NB4 (cell line): Measurements from ENCODE around the gene FILIP1L.

ENCODE experiments used
- POLR2A ChIP-seq: IDR thresholded peaks from 2 replicates; pipeline ENCODE4 v1.6.1; 2011; ENCODE audit warnings: mild to moderate bottlenecking; ENCODE audit not compliant: insufficient read length; ENCODE audit errors: extremely low read depth
- TF ChIP-seq, protein P1 (sequence below): IDR thresholded peaks from one replicate; pipeline ENCODE4 v1.5.1; 2012; ENCODE audit warnings: low read depth, low read length

DNA sequence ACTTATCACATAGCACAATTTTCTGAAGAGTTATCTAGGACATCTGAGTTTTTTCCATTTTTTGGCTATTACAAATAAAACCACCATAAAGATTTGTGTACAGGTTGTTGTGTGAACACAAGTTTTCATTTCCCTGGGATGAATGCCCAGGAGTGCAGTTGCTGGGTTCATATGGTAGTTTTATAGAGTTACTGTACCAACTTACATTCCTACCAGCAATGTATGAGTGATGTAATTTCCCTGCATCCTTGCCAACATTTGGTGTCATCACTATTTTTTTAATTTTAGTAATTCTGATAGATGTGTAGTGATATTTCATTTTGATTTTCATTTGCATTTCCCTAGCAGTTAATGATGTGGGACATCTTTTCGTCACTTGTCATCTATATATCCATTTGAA lies 20.5 kb downstream of the FILIP1L start:
- TF ChIP-seq, protein P1, sequence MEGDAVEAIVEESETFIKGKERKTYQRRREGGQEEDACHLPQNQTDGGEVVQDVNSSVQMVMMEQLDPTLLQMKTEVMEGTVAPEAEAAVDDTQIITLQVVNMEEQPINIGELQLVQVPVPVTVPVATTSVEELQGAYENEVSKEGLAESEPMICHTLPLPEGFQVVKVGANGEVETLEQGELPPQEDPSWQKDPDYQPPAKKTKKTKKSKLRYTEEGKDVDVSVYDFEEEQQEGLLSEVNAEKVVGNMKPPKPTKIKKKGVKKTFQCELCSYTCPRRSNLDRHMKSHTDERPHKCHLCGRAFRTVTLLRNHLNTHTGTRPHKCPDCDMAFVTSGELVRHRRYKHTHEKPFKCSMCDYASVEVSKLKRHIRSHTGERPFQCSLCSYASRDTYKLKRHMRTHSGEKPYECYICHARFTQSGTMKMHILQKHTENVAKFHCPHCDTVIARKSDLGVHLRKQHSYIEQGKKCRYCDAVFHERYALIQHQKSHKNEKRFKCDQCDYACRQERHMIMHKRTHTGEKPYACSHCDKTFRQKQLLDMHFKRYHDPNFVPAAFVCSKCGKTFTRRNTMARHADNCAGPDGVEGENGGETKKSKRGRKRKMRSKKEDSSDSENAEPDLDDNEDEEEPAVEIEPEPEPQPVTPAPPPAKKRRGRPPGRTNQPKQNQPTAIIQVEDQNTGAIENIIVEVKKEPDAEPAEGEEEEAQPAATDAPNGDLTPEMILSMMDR: no peak
- TF ChIP-seq POLR2A: no peak
